Ovary (tissue), 9 donors: ENCODE data around the gene URI1. TPM values are rescaled to one million over a fixed set of nuclear protein-coding genes. Genes with fewer than 3 reads are reported as not detected.
"Not testable (repeated sequence)": the region's sequence is repeated elsewhere in the genome, so short reads cannot be mapped to it uniquely, and the experiment has no call there.

Experiments used
- DNase-seq, 5 donors: peaks; one replicate each; pipeline ENCODE4 v3.0.0-alpha.2; 2019 to 2020
- H3K27ac ChIP-seq, 2 donors: fragments of 200-600 bp; one replicate each; pipeline versions ENCODE4 v1.5.1 to v1.8.0; 2019 to 2022
- H3K27me3 ChIP-seq: fragments of 200-600 bp; one replicate; pipeline ENCODE4 v1.8.0; 2022
- H3K36me3 ChIP-seq: fragments of 200-600 bp; sonication (generic); one replicate; pipeline ENCODE4 v1.5.1; 2019
- H3K4me1 ChIP-seq: one replicate; pipeline ENCODE4 v1.8.1; 2013; ENCODE audit warnings: mild to moderate bottlenecking, moderate library complexity; ENCODE audit not compliant: insufficient read depth
- H3K4me3 ChIP-seq: fragments of 200-600 bp; sonication (generic); one replicate; pipeline ENCODE4 v1.5.1; 2017
- H3K9me3 ChIP-seq, 2 donors: fragments of 200-600 bp in 1 of 2; sonication (generic) in 1 of 2; one replicate each; pipeline versions ENCODE4 v1.5.1 to v1.8.1; 2013 to 2019; ENCODE audit warnings: mild to moderate bottlenecking in 1 of 2, moderate library complexity in 1 of 2
- CTCF ChIP-seq, 3 donors: fragments of 450-650 bp in 2 of 3; fragments of 200-600 bp in 1 of 3; IDR thresholded peaks; one replicate each; pipeline versions ENCODE4 v1.5.1 to v1.8.0; 2016 to 2022; ENCODE audit warnings: antibody characterized with exemption in 3 of 3, mild to moderate bottlenecking in 1 of 3
- EP300 ChIP-seq: sonication (generic); formaldehyde crosslinking; IDR thresholded peaks from one replicate; pipeline ENCODE4 v1.6.1; 2017; ENCODE audit warnings: antibody characterized with exemption
- POLR2A ChIP-seq: fragments of 450-650 bp; IDR thresholded peaks from one replicate; pipeline ENCODE4 v1.6.1; 2017; ENCODE audit warnings: antibody characterized with exemption, mild to moderate bottlenecking, moderate library complexity
- WGBS, 3 donors: extraction: QIAGEN DNeasy Blood & Tissue Kit in 1 of 3; methylation state at CpG; one replicate each; pipeline versions ENCODE4 v1.1.5 to v1.1.7; 2013 to 2017; 5-methylcytosine and 5-hydroxymethylcytosine counted together
- intact Hi-C, 4 donors: fragments of 100-400 bp; cut with DNase I; formaldehyde crosslinking; loops; one replicate each; pipeline versions ENCODE4 v1.11.0 to v1.15.1; 2022 to 2023
- polyA plus RNA-seq, 2 donors: library from polyadenylated mRNA; stranded (reverse); fragments of 200-250 nt in 1 of 2; fragments of 350-450 nt in 1 of 2; fragmentation: Illumina TruSeq in 1 of 2; extraction: RNeasy Lipid Tissue Mini Kit (QIAGEN cat#74804) in 1 of 2; gene quantifications; one replicate each; pipeline ENCODE4 v1.2.3, GENCODE V29; 2013 to 2014
- total RNA-seq, 7 donors: library from RNA; depleted of rRNA in 2 of 7; stranded (reverse); fragments of >200 nt in 2 of 7; fragmentation: NEBNext Ultra II Directional in 3 of 7; extraction: Animal tissue kit (Norgen Biotek cat#: 25700) in 3 of 7; gene quantifications; one replicate each; pipeline versions ENCODE4 v1.1.0 to v1.2.4, GENCODE V29; 2016 to 2023
- donor health status: DM: no; HTN: no; CAD: no; lungs with moderate emphysema.
- donor health status: DM: no; HTN: no; CAD: no.
- donor health status: Bipolar disorder and iron deficiency.
- donor health status: DM: yes; HTN: yes; CAD: no.
- donor health status: DM: no; HTN: no; CAD: no.
- donor health status: DM: yes; HTN: yes; CAD: no.

URI1 gene
- total and polyA plus RNA-seq, 9 donors: 39.8 to 90.0 (median 66.9) TPM

- 72 to 79% (median 74%) methylated on average over 4 of the region's 4 CpGs for WGBS, 3 donors
- Histone ChIP-seq H3K4me3 (no peak overlapping the region), H3K36me3 (no peaks in the 10 kb centered on the region), H3K27me3 (no peaks in the 10 kb centered on the region), H3K27ac (no peak overlapping the region), H3K9me3 (no peaks in the 10 kb centered on the region), H3K4me1 (peaks cover 14% of the 10 kb centered on the region)
- DNase-seq: no peak
- intact Hi-C loops: no loop called here
- no peak for TF ChIP-seq EP300
Measured at GRCh38 chr19:29965492-29965891, 23.5 kb downstream of the URI1 start.

- H3K4me1 ChIP-seq: peaks cover 14% of the 10 kb centered on the region
- intact Hi-C loops: loop anchor here in 1 of 4 donors (2.0 kb wide), 1 partner anchor 19 kb away; no protein-coding TSS in a partner anchor
- H3K4me3 ChIP-seq, H3K27ac ChIP-seq, H3K9me3 ChIP-seq, H3K36me3 ChIP-seq, H3K27me3 ChIP-seq, DNase-seq: not testable (repeated sequence)
- WGBS, 3 donors: 87 to 90% (median 89%) methylated on average over 3 of the region's 3 CpGs
Measured at GRCh38 chr19:29966142-29966541, 24.1 kb downstream of the URI1 start.

GRCh38 chr19:29966588-29967249, 24.7 kb downstream of the URI1 start:
- Histone ChIP-seq H3K27ac (no peak overlapping the region), H3K4me1 (peaks cover 14% of the 10 kb centered on the region), H3K4me3 (no peak overlapping the region), H3K36me3 (no peaks in the 10 kb centered on the region), H3K27me3 (no peaks in the 10 kb centered on the region), H3K9me3 (no peaks in the 10 kb centered on the region)
- DNase-seq: no peak
- intact Hi-C loops: loop anchor here in 1 of 4 donors (2.0 kb wide), 1 partner anchor 18 kb away; no protein-coding TSS in a partner anchor
- TF ChIP-seq EP300 (no peak), CTCF (IDR thresholded peaks at IDR 0.05) (no peak), POLR2A (no peak)

GRCh38 chr19:29967623-29968022, 25.6 kb downstream of the URI1 start:
- no peak for TF ChIP-seq CTCF (IDR thresholded peaks at IDR 0.05)
- 25 to 35% (median 32%) methylated on average over 3 of the region's 3 CpGs for WGBS, 3 donors
- DNase-seq: no peak

GRCh38 chr19:29969891-29970290, 27.9 kb downstream of the URI1 start:
- peaks cover 11% of the 10 kb centered on the region for H3K4me1 ChIP-seq
- intact Hi-C loops: no loop called here
- TF ChIP-seq CTCF (IDR thresholded peaks at IDR 0.05): no peak
- TF ChIP-seq POLR2A: no peak
- no peak for TF ChIP-seq EP300

More at GRCh38 chr19:29967623-29968022, 25.6 kb downstream of the URI1 start:
- intact Hi-C loops: loop anchor here in 1 of 4 donors (2.0 kb wide), 1 partner anchor 17 kb away; no protein-coding TSS in a partner anchor
- no peaks in the 10 kb centered on the region for H3K27me3 ChIP-seq
- no peak overlapping the region for H3K27ac ChIP-seq
- H3K36me3 ChIP-seq: no peaks in the 10 kb centered on the region
- no peak overlapping the region for H3K4me3 ChIP-seq
- peaks cover 14% of the 10 kb centered on the region for H3K4me1 ChIP-seq
- H3K9me3 ChIP-seq: no peaks in the 10 kb centered on the region

More at GRCh38 chr19:29969891-29970290, 27.9 kb downstream of the URI1 start:
- Histone ChIP-seq H3K27me3 (no peaks in the 10 kb centered on the region), H3K9me3 (no peaks in the 10 kb centered on the region), H3K36me3 (no peaks in the 10 kb centered on the region), H3K27ac (no peak overlapping the region), H3K4me3 (no peak overlapping the region)
- WGBS, 3 donors: 51 to 64% (median 55%) methylated on average over 3 of the region's 3 CpGs
- DNase-seq: no peak
